ENCODE data around the gene SREBF2.

DNA sequence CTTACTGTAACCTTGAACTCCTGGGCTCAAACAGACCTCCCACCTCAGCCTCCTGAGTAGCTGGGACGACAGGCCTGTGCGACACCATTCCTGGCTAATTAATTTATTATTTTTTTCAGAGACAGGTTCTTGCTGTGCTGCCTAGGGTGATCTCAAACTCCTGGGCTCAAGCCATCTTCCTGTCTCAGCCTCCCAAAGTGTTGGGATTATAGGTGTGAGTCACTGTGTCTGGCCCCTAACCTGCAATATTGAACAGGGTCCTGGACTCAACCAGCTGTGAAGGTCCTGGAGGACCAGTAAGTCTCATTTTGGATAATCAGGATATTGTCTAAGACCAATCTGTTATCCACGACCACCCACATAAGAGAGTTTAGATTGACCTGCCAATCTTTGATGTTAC, 17.2 kb upstream of the SREBF2 start:
- TF ChIP-seq, protein P1, sequence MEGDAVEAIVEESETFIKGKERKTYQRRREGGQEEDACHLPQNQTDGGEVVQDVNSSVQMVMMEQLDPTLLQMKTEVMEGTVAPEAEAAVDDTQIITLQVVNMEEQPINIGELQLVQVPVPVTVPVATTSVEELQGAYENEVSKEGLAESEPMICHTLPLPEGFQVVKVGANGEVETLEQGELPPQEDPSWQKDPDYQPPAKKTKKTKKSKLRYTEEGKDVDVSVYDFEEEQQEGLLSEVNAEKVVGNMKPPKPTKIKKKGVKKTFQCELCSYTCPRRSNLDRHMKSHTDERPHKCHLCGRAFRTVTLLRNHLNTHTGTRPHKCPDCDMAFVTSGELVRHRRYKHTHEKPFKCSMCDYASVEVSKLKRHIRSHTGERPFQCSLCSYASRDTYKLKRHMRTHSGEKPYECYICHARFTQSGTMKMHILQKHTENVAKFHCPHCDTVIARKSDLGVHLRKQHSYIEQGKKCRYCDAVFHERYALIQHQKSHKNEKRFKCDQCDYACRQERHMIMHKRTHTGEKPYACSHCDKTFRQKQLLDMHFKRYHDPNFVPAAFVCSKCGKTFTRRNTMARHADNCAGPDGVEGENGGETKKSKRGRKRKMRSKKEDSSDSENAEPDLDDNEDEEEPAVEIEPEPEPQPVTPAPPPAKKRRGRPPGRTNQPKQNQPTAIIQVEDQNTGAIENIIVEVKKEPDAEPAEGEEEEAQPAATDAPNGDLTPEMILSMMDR (IDR thresholded peaks at IDR 0.05) = no peak
- TF ChIP-seq EZH2 (IDR thresholded peaks at IDR 0.05; ENCODE audit: borderline replicate concordance, insufficient read depth, low read depth, low read length, poor library complexity, severe bottlenecking) = no peak
